Right lobe of liver (tissue), 4 donors: ENCODE measurements around the gene GJC2.

Experiments
- CTCF ChIP-seq, 4 donors: fragments of 200-600 bp in 3 of 4; fragments of 450-650 bp in 1 of 4; IDR thresholded peaks; one replicate each; pipeline versions ENCODE4 v1.5.1 to v1.8.0; 2016 to 2022; ENCODE audit warnings: antibody characterized with exemption in 4 of 4, mild to moderate bottlenecking in 2 of 4
- POLR2A ChIP-seq: fragments of 450-650 bp; IDR thresholded peaks from one replicate; pipeline ENCODE4 v1.6.1; 2017; ENCODE audit warnings: antibody characterized with exemption, mild to moderate bottlenecking
- donor health status: DM: no; HTN: no; CAD: no.
- donor health status: DM: no; HTN: no; CAD: no.
- donor health status: DM: no; HTN: yes; CAD: no.

- TF ChIP-seq CTCF (IDR thresholded peaks at IDR 0.05) (no peak), POLR2A (no peak)
These were observed 8.0 kb downstream of the GJC2 start for GRCh38 chr1:228157729-228158126.
